K562 (cell line): Measurements from ENCODE around the gene SLC49A3. TPM values are rescaled to one million over a fixed set of nuclear protein-coding genes. Genes with fewer than 3 reads are reported as not detected.
A peak's percentile ranks its signal among the peaks of the same experiment; 100 is the strongest.

Experiments used
- CBX2 ChIP-seq: fragments of 200-600 bp; sonication (generic); IDR thresholded peaks from one replicate; pipeline ENCODE4 v1.6.1; 2012; ENCODE audit warnings: mild to moderate bottlenecking, low read length, inconsistent platforms; ENCODE audit not compliant: insufficient read depth, poor library complexity, severe bottlenecking
- CBX5 ChIP-seq: IDR thresholded peaks from 2 replicates; pipeline ENCODE4 v1.6.1; 2014; ENCODE audit warnings: low read depth, borderline replicate concordance
- CREM ChIP-seq: IDR thresholded peaks from 2 replicates; pipeline ENCODE4 v1.6.1; 2014; ENCODE audit warnings: antibody characterized with exemption, low read depth
- NCOR1 ChIP-seq: fragments of 450-650 bp; IDR thresholded peaks from 2 replicates; pipeline ENCODE4 v1.6.1; 2016; ENCODE audit warnings: mild to moderate bottlenecking, moderate library complexity
- PCBP1 ChIP-seq: fragments of 200-400 bp; formaldehyde crosslinking; IDR thresholded peaks from 2 replicates; pipeline ENCODE4 v1.6.1; 2018; ENCODE audit warnings: mild to moderate bottlenecking, low read depth, low read length; ENCODE audit not compliant: poor library complexity, severe bottlenecking
- PTRF ChIP-seq: fragments of 450-650 bp; IDR thresholded peaks from 2 replicates; pipeline ENCODE4 v1.6.1; 2016; ENCODE audit warnings: mild to moderate bottlenecking, missing genetic modification characterization, missing compliant biosample characterization
- RBFOX2 ChIP-seq: fragments of 200-400 bp; formaldehyde crosslinking; IDR thresholded peaks from 2 replicates; pipeline ENCODE4 v1.6.1; 2017; ENCODE audit warnings: low read depth, mild to moderate bottlenecking, low read length, moderate library complexity
- STAG1 ChIP-seq: sonication (generic); formaldehyde crosslinking; IDR thresholded peaks from 2 replicates; pipeline ENCODE4 v1.5.0; 2020; ENCODE audit warnings: missing genetic modification reagents, borderline replicate concordance
- SUPT5H ChIP-seq: fragments of 450-650 bp; IDR thresholded peaks from 2 replicates; pipeline ENCODE4 v1.6.1; 2016
- TBP ChIP-seq: optimal IDR thresholded peaks from 2 replicates; pipeline ENCODE3; 2011; ENCODE audit warnings: low read depth, low read length, improper control_type of control experiment
- ZNF212 ChIP-seq: fragments of 450-650 bp; formaldehyde crosslinking; IDR thresholded peaks from 2 replicates; pipeline ENCODE4 v1.4.0; 2020; ENCODE audit warnings: mild to moderate bottlenecking
- ZNF347 ChIP-seq: fragments of 450-650 bp; formaldehyde crosslinking; IDR thresholded peaks from 2 replicates; pipeline ENCODE4 v1.4.0; 2020; ENCODE audit warnings: low read depth, mild to moderate bottlenecking, moderate library complexity
- ZNF384 ChIP-seq: IDR thresholded peaks from 2 replicates; pipeline ENCODE4 v1.6.1; 2012; ENCODE audit warnings: low read depth, low read length, improper control_type of control experiment
- ZNF561 ChIP-seq: fragments of 450-650 bp; formaldehyde crosslinking; conservative IDR thresholded peaks from 2 replicates; pipeline ENCODE4 v1.4.0; 2020; ENCODE audit warnings: mild to moderate bottlenecking, moderate library complexity
- ZNF584 ChIP-seq: fragments of 200-800 bp; sonication (Bioruptor generic); IDR thresholded peaks from 2 replicates; pipeline ENCODE4 v1.6.1; 2016; ENCODE audit warnings: low read depth, mild to moderate bottlenecking, missing genetic modification characterization, missing compliant biosample characterization
- polyA plus RNA-seq, 8 experiments: library from polyadenylated mRNA; depleted of rRNA in 4 of 8; stranded (reverse) in 5 of 8; unstranded in 3 of 8; fragments of >200 nt; fragmentation: Nextera tagmentation in 2 of 8; fragmentation: Illumina TruSeq in 1 of 8; extraction: Ambion mirVana in 2 of 8; extraction: Trizol in 1 of 8; gene quantifications; 2 replicates each; pipeline versions ENCODE4 v1.2.1 to v1.2.3, GENCODE V29; 2011 to 2014; ENCODE audit warnings: inconsistent platforms in 1 of 8, missing spikeins in 1 of 8
- total RNA-seq, 7 experiments: library from RNA; depleted of rRNA in 6 of 7; stranded (reverse); fragments of >200 nt in 6 of 7; fragmentation: Illumina TruSeq in 2 of 7; extraction: Trizol in 2 of 7; gene quantifications; 2 replicates each; pipeline versions ENCODE4 v1.2.1 to v1.2.3, GENCODE V29; 2011 to 2021; ENCODE audit warnings: low replicate concordance in 1 of 7
- TF ChIP-seq, protein P1 (sequence below): sonication (generic); IDR thresholded peaks from 2 replicates; pipeline ENCODE4 v1.6.1; 2016
- TF ChIP-seq, protein P2 (sequence below): conservative IDR thresholded peaks from 2 replicates; pipeline ENCODE4 v1.6.1; 2011; ENCODE audit warnings: low read depth, mild to moderate bottlenecking, low read length; ENCODE audit not compliant: control insufficient read depth
- TF ChIP-seq, protein P3 (sequence below): fragments of 250-450 bp; sonication (Bioruptor Pico); IDR thresholded peaks from 2 replicates; pipeline ENCODE4 v1.9.0; 2021; ENCODE audit warnings: mild to moderate bottlenecking
- TF ChIP-seq, protein P4 (sequence below), 2 experiments: fragments of 450-650 bp; IDR thresholded peaks; 2 replicates each; pipeline ENCODE4 v1.6.1; 2018; ENCODE audit warnings: mild to moderate bottlenecking in 2 of 2, low read depth in 1 of 2; ENCODE audit not compliant: partially characterized antibody in 2 of 2

SLC49A3 gene
- total and polyA plus RNA-seq, 9 of the 15 experiments (the other 6 are each of a cell fraction or from before 2014, with no cell fraction given): 0.24 to 0.41 TPM; not detected in 7

DNA sequence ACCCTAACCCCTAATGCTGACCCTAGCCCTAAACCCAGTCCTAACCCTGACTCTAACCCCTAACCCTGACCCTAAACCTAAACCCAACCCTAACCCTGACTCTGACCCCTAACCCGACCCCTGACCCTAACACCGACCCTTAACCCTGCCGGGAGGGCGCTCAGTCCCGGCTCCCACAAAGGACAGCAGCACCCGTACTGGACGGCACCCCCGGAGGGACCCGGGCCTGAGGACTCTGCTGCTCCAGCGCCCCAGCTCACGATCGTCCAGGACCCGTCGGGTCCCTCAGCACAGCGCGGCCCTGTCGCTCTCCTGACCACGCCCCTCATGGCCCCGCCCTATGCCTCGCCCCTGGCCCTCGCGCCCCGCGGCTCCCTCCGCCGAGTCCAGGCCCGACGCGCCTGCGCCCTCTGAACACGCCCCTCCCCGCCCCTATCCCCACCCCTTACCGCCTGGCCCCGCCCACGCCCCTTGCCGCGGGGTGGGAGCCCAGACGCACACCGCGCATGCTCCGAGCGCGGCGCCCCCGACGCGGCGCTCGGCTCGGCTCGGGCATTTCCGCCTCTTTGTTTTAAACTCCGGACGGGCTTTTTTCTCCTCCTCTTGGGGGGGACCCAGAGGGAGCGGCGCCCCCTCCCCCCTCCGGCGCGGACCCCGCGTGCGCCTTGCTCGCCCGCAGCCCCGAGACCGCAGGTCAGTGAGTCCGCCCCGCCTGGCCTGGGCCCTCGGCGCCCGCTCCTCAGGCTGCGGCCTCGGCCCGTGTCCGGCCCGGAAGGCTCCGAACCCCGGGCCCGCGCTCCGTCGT is 16.5 kb upstream of the SLC49A3 start, which contains the start of gene PCGF3 (continued):
- TF ChIP-seq CBX5: no peak
- TF ChIP-seq STAG1 (CRISPR knock-in tag): no peak
- TF ChIP-seq, protein P1, sequence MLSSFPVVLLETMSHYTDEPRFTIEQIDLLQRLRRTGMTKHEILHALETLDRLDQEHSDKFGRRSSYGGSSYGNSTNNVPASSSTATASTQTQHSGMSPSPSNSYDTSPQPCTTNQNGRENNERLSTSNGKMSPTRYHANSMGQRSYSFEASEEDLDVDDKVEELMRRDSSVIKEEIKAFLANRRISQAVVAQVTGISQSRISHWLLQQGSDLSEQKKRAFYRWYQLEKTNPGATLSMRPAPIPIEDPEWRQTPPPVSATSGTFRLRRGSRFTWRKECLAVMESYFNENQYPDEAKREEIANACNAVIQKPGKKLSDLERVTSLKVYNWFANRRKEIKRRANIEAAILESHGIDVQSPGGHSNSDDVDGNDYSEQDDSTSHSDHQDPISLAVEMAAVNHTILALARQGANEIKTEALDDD: peak; percentile 8; the same call in 1 of the 2 replicates
- peak; percentile 79 for TF ChIP-seq RBFOX2
- no peak for TF ChIP-seq ZNF212 (CRISPR knock-in tag)
- peak; percentile 54; the same call in 1 of the 2 replicates for TF ChIP-seq ZNF384
- TF ChIP-seq, protein P2, sequence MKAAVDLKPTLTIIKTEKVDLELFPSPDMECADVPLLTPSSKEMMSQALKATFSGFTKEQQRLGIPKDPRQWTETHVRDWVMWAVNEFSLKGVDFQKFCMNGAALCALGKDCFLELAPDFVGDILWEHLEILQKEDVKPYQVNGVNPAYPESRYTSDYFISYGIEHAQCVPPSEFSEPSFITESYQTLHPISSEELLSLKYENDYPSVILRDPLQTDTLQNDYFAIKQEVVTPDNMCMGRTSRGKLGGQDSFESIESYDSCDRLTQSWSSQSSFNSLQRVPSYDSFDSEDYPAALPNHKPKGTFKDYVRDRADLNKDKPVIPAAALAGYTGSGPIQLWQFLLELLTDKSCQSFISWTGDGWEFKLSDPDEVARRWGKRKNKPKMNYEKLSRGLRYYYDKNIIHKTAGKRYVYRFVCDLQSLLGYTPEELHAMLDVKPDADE: 0 out of 2 replicates have a peak, but pooled peaks have one; percentile 51
- TF ChIP-seq, protein P3, sequence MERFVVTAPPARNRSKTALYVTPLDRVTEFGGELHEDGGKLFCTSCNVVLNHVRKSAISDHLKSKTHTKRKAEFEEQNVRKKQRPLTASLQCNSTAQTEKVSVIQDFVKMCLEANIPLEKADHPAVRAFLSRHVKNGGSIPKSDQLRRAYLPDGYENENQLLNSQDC (CRISPR knock-in tag): no peak
- TF ChIP-seq ZNF347 (CRISPR knock-in tag): no peak
- TF ChIP-seq CREM: no peak
- no peak for TF ChIP-seq NCOR1
- TF ChIP-seq CBX2: no peak
- TF ChIP-seq TBP: peak; percentile 57
- TF ChIP-seq, protein P4, sequence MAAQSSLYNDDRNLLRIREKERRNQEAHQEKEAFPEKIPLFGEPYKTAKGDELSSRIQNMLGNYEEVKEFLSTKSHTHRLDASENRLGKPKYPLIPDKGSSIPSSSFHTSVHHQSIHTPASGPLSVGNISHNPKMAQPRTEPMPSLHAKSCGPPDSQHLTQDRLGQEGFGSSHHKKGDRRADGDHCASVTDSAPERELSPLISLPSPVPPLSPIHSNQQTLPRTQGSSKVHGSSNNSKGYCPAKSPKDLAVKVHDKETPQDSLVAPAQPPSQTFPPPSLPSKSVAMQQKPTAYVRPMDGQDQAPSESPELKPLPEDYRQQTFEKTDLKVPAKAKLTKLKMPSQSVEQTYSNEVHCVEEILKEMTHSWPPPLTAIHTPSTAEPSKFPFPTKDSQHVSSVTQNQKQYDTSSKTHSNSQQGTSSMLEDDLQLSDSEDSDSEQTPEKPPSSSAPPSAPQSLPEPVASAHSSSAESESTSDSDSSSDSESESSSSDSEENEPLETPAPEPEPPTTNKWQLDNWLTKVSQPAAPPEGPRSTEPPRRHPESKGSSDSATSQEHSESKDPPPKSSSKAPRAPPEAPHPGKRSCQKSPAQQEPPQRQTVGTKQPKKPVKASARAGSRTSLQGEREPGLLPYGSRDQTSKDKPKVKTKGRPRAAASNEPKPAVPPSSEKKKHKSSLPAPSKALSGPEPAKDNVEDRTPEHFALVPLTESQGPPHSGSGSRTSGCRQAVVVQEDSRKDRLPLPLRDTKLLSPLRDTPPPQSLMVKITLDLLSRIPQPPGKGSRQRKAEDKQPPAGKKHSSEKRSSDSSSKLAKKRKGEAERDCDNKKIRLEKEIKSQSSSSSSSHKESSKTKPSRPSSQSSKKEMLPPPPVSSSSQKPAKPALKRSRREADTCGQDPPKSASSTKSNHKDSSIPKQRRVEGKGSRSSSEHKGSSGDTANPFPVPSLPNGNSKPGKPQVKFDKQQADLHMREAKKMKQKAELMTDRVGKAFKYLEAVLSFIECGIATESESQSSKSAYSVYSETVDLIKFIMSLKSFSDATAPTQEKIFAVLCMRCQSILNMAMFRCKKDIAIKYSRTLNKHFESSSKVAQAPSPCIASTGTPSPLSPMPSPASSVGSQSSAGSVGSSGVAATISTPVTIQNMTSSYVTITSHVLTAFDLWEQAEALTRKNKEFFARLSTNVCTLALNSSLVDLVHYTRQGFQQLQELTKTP (IDR thresholded peaks at IDR 0.05; ENCODE audit: low read depth in 1 of 2, partially characterized antibody in 2 of 2): peak in 1 of 2 experiments; percentile 71
- TF ChIP-seq ZNF584 (CRISPR knock-in tag): no peak
- TF ChIP-seq SUPT5H: peak; percentile 73; the same call in 1 of the 2 replicates
- no peak for TF ChIP-seq PCBP1
- TF ChIP-seq ZNF561: no peak
- no peak for TF ChIP-seq PTRF (tag)
